Heart left ventricle (tissue), 16 donors: Measurements from ENCODE around the gene ZBTB47. TPM values are rescaled to one million over a fixed set of nuclear protein-coding genes. Genes with fewer than 3 reads are reported as not detected.

ENCODE experiments used
- ATAC-seq, 4 donors: fragments of 200-7000 bp; cut with Tn5 transposase; one replicate each; pipeline ENCODE4 v1.9.1; 2020 to 2022; ENCODE audit warnings: moderate library complexity in 4 of 4, mild to moderate bottlenecking in 3 of 4, moderate number of reproducible peaks in 1 of 4
- DNase-seq, 5 donors: peaks; one replicate each; pipeline ENCODE4 v3.0.0-alpha.2; 2020
- H3K27ac ChIP-seq, 12 donors: fragments of 200-600 bp; sonication (generic) in 4 of 12; one replicate each; pipeline versions ENCODE4 v1.5.0 to v1.8.0; 2016 to 2022; ENCODE audit warnings: mild to moderate bottlenecking in 2 of 12
- H3K27me3 ChIP-seq, 9 donors: fragments of 200-600 bp; sonication (generic) in 2 of 9; one replicate each; pipeline versions ENCODE4 v1.5.1 to v1.8.0; 2016 to 2022; ENCODE audit warnings: mild to moderate bottlenecking in 3 of 9
- H3K36me3 ChIP-seq, 9 donors: fragments of 200-600 bp; sonication (generic) in 2 of 9; one replicate each; pipeline versions ENCODE4 v1.5.0 to v1.8.0; 2018 to 2022; ENCODE audit warnings: mild to moderate bottlenecking in 2 of 9
- H3K4me1 ChIP-seq, 12 donors: fragments of 200-600 bp; sonication (generic) in 4 of 12; one replicate each; pipeline versions ENCODE4 v1.5.0 to v1.8.0; 2016 to 2022; ENCODE audit warnings: mild to moderate bottlenecking in 3 of 12
- H3K4me3 ChIP-seq, 12 donors: fragments of 200-600 bp; sonication (generic) in 4 of 12; one replicate each; pipeline versions ENCODE4 v1.5.0 to v1.8.0; 2017 to 2022; ENCODE audit warnings: mild to moderate bottlenecking in 9 of 12, moderate library complexity in 4 of 12
- H3K9me3 ChIP-seq, 12 donors: fragments of 200-600 bp; sonication (generic) in 4 of 12; one replicate each; pipeline versions ENCODE4 v1.5.0 to v1.8.0; 2016 to 2022; ENCODE audit warnings: mild to moderate bottlenecking in 1 of 12
- POLR2A ChIP-seq, 2 donors: fragments of 450-650 bp; IDR thresholded peaks; one replicate each; pipeline ENCODE4 v1.6.1; 2017; ENCODE audit warnings: antibody characterized with exemption in 2 of 2, mild to moderate bottlenecking in 2 of 2, moderate library complexity in 2 of 2
- WGBS, 4 donors: extraction: QIAGEN DNeasy Blood & Tissue Kit in 2 of 4; methylation state at CpG; one replicate each; pipeline versions ENCODE4 v1.1.5 to v1.1.7; 2013 to 2018; 5-methylcytosine and 5-hydroxymethylcytosine counted together
- intact Hi-C, 10 donors: fragments of 100-400 bp; cut with DNase I; formaldehyde crosslinking; loops; one replicate each; pipeline versions ENCODE4 v1.11.1 to v1.14.2; 2022
- polyA plus RNA-seq, 2 donors: library from polyadenylated mRNA; stranded (reverse); fragments of 200-250 nt; gene quantifications; one replicate each; pipeline ENCODE4 v1.2.3, GENCODE V29; 2013
- total RNA-seq, 9 donors: library from RNA; depleted of rRNA in 2 of 9; stranded (reverse); fragments of >200 nt in 2 of 9; fragmentation: NEBNext Ultra II Directional in 3 of 9; extraction: Animal tissue kit (Norgen Biotek cat#: 25700) in 3 of 9; gene quantifications; one replicate each; pipeline versions ENCODE4 v1.1.0 to v1.2.4, GENCODE V29; 2016 to 2023
- TF ChIP-seq, protein P1 (sequence below), 12 donors: fragments of 200-600 bp; sonication (generic) in 4 of 12; IDR thresholded peaks; one replicate each; pipeline versions ENCODE4 v1.5.0 to v1.8.0; 2018 to 2022; ENCODE audit warnings: antibody characterized with exemption in 12 of 12, mild to moderate bottlenecking in 5 of 12
- donor health status: ischemic (EF 13 %, LVEDD 7.1; RV severe dilation, severe dysfunction).
- donor health status: healthy with polysubstance abuse.
- donor health status: DM: no; HTN: yes; CAD: no.
- donor health status: DM: no; HTN: no; CAD: no.
- donor health status: ischemic (EF 25% LVEDD 6.9; RV normal size, moderate dysfunction).
- donor health status: ischemic (EF 25% LVEDD 5.7; RV mildly dilated, moderate dysfunction).
- donor health status: healthy.
- donor health status: DM: yes; HTN: yes; CAD: no.
- donor health status: ischemic (EF 35%, LVEDD 5.7; RV mildly dilated, moderate dysfunction).
- donor health status: nonischemic (EF 11% LVEDD 7.7; RV severe dilation, severe dysfunction).
- donor health status: DM: yes; HTN: yes; CAD: no.
- donor health status: PGD.
- donor health status: ischemic (EF 29% LVEDD 5.4; RV normal size, mild dysfunction).
- donor health status: nonischemic (EF 23%, LVEDD 6.1; RV moderate dilation, normal function).

ZBTB47 gene
- total and polyA plus RNA-seq, 11 donors = 76.6 to 184 (median 125) TPM

DNA sequence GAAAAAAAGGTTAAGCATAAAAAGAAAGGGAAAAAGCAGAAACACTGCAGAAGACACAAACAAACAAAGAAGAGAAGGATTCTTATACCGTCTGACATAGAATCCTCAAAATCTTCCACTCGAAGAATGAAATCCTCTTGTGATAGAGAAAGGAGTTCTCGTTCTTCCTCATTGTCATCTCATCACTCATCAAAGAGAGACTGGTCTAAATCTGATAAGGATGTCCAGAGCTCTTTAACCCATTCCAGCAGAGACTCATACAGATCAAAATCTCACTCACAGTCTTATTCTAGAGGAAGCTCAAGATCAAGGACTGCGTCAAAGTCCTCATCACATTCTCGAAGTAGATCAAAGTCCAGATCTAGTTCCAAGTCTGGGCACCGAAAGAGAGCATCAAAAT lies 16.5 kb upstream of the ZBTB47 start:
- Histone ChIP-seq H3K4me1 (peaks cover 0 to 47% (median 10%) of the 10 kb centered on the region in 12 donors), H3K27ac (peak overlapping the region in 1 of 12 donors; percentile 2), H3K9me3 (no peaks in the 10 kb centered on the region), H3K4me3 (no peak overlapping the region), H3K36me3 (peaks cover 0 to 100% (median 98%) of the 10 kb centered on the region in 9 donors), H3K27me3 (no peaks in the 10 kb centered on the region)
- intact Hi-C loops = no loop called here
- ATAC-seq (no peak), DNase-seq (no peak)
- TF ChIP-seq POLR2A (IDR thresholded peaks at IDR 0.05) = no peak
- TF ChIP-seq, protein P1, sequence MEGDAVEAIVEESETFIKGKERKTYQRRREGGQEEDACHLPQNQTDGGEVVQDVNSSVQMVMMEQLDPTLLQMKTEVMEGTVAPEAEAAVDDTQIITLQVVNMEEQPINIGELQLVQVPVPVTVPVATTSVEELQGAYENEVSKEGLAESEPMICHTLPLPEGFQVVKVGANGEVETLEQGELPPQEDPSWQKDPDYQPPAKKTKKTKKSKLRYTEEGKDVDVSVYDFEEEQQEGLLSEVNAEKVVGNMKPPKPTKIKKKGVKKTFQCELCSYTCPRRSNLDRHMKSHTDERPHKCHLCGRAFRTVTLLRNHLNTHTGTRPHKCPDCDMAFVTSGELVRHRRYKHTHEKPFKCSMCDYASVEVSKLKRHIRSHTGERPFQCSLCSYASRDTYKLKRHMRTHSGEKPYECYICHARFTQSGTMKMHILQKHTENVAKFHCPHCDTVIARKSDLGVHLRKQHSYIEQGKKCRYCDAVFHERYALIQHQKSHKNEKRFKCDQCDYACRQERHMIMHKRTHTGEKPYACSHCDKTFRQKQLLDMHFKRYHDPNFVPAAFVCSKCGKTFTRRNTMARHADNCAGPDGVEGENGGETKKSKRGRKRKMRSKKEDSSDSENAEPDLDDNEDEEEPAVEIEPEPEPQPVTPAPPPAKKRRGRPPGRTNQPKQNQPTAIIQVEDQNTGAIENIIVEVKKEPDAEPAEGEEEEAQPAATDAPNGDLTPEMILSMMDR (IDR thresholded peaks at IDR 0.05) = no peak
- WGBS, 4 donors = 86 to 89% (median 87%) methylated on average over 6 of the region's 6 CpGs

DNA sequence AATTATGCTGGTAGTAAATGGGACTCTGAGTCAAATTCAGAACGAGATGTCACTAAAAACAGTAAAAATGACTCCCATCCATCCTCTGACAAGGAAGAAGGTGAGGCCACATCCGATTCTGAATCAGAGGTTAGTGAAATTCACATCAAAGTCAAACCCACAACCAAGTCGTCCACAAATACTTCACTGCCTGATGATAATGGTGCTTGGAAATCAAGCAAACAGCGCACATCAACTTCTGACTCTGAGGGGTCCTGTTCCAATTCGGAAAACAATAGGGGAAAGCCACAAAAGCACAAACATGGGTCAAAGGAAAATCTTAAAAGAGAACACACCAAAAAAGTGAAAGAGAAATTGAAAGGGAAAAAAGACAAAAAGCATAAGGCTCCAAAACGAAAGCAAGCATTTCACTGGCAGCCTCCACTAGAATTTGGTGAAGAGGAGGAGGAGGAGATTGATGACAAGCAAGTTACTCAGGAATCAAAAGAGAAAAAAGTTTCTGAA lies 15.1 kb upstream of the ZBTB47 start:
- Histone ChIP-seq H3K27ac (peak overlapping the region in 3 of 12 donors; percentile 2 to 79 (median 3)), H3K4me1 (peaks cover 0 to 47% (median 9%) of the 10 kb centered on the region in 12 donors), H3K9me3 (no peaks in the 10 kb centered on the region), H3K36me3 (peaks cover 0 to 100% (median 98%) of the 10 kb centered on the region in 9 donors), H3K27me3 (no peaks in the 10 kb centered on the region), H3K4me3 (no peak overlapping the region)
- 65 to 78% (median 72%) methylated on average over 6 of the region's 6 CpGs for WGBS, 4 donors
- DNase-seq (no peak), ATAC-seq (no peak)
- TF ChIP-seq, protein P1 (IDR thresholded peaks at IDR 0.05) = no peak
- no peak for TF ChIP-seq POLR2A (IDR thresholded peaks at IDR 0.05)
- intact Hi-C loops = no loop called here

DNA sequence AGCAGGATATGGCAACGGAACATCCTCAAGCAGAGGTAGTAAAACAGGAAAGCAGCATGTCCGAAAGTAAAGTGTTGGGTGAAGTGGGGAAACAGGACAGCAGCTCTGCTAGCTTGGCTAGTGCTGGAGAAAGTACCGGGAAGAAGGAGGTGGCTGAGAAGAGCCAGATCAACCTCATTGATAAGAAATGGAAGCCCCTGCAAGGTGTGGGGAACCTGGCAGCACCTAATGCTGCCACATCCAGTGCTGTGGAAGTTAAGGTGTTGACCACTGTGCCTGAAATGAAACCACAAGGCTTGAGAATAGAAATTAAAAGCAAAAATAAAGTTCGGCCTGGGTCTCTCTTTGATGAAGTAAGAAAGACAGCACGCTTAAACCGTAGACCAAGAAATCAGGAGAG lies 14.3 kb upstream of the ZBTB47 start:
- H3K27ac ChIP-seq = peak overlapping the region in 4 of 12 donors; percentile 2 to 79 (median 8)
- TF ChIP-seq, protein P1 (IDR thresholded peaks at IDR 0.05) = no peak
- TF ChIP-seq POLR2A (IDR thresholded peaks at IDR 0.05) = no peak
- H3K27me3 ChIP-seq = no peaks in the 10 kb centered on the region
- no peak overlapping the region for H3K4me3 ChIP-seq
- H3K4me1 ChIP-seq = peaks cover 0 to 42% (median 9%) of the 10 kb centered on the region in 12 donors
- WGBS, 4 donors = 67 to 80% (median 75%) methylated on average over 6 of the region's 6 CpGs
- no peaks in the 10 kb centered on the region for H3K9me3 ChIP-seq
- ATAC-seq (peak in 2 of 4 donors; percentile 22 to 39), DNase-seq (no peak)
- intact Hi-C loops = no loop called here
- H3K36me3 ChIP-seq = peaks cover 0 to 100% (median 98%) of the 10 kb centered on the region in 9 donors

DNA sequence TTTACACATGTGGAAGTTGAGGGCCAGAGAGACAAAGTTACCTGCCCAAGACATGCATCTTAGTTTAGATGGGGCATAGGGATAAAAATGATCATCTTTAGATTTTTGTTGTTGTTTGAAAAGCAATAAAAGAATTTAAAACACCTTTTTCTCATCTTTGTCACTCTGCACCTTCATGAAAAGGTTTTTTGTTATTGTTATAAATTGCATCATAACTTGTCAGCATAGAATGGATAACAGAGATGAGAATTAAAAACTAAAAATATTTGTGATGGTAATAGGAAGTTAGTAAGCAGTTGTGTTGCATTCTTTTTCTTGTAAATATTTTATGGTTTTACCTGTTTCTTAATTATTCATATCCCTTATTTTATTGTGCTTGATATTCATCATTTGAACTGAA lies 13.4 kb upstream of the ZBTB47 start:
- Histone ChIP-seq H3K27ac (peak overlapping the region in 1 of 12 donors; percentile 79), H3K4me3 (no peak overlapping the region), H3K4me1 (peaks cover 0 to 34% (median 9%) of the 10 kb centered on the region in 12 donors), H3K36me3 (peaks cover 0 to 100% (median 98%) of the 10 kb centered on the region in 9 donors), H3K9me3 (no peaks in the 10 kb centered on the region), H3K27me3 (no peaks in the 10 kb centered on the region)
- DNase-seq = no peak
- no peak for ATAC-seq
- TF ChIP-seq, protein P1 (IDR thresholded peaks at IDR 0.05) = no peak
- TF ChIP-seq POLR2A (IDR thresholded peaks at IDR 0.05) = no peak
- intact Hi-C loops = no loop called here
